Gastroesophageal sphincter (tissue), 3 donors: ENCODE data around the gene SAMMSON.

ENCODE experiments used
- EP300 ChIP-seq: sonication (generic); formaldehyde crosslinking; IDR thresholded peaks from one replicate; pipeline ENCODE4 v1.6.1; 2017; ENCODE audit warnings: antibody characterized with exemption, mild to moderate bottlenecking
- POLR2A ChIP-seq, 2 donors: fragments of 450-650 bp; IDR thresholded peaks; one replicate each; pipeline ENCODE4 v1.6.1; 2017; ENCODE audit warnings: antibody characterized with exemption in 2 of 2, mild to moderate bottlenecking in 2 of 2, moderate library complexity in 1 of 2
- TF ChIP-seq, protein P1 (sequence below), 4 experiments: fragments of 200-600 bp in 2 of 4; fragments of 450-650 bp in 2 of 4; sonication (generic) in 1 of 4; IDR thresholded peaks; one replicate each; pipeline ENCODE4 v1.5.1; 2017 to 2019; ENCODE audit warnings: antibody characterized with exemption in 4 of 4, mild to moderate bottlenecking in 2 of 4, moderate library complexity in 2 of 4

DNA sequence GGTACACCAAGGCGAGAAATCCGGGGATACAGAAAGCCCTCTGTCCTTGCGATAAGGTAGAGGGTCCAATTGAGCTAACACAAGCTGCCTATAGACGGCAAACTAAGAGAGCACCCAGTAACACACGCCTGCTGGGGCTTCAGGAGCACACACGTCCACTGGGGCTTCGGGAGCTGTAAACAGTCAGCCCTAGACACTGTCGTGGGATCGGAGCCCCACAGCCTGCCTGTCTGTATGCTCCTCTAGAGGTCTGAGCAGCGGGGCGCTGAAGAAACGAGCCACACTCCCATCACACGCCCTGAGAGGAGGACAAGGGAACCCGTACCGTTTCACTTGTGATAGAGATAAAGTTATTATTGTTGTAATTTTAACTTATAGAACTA lies 486 bp downstream of the SAMMSON start:
- TF ChIP-seq, protein P1, sequence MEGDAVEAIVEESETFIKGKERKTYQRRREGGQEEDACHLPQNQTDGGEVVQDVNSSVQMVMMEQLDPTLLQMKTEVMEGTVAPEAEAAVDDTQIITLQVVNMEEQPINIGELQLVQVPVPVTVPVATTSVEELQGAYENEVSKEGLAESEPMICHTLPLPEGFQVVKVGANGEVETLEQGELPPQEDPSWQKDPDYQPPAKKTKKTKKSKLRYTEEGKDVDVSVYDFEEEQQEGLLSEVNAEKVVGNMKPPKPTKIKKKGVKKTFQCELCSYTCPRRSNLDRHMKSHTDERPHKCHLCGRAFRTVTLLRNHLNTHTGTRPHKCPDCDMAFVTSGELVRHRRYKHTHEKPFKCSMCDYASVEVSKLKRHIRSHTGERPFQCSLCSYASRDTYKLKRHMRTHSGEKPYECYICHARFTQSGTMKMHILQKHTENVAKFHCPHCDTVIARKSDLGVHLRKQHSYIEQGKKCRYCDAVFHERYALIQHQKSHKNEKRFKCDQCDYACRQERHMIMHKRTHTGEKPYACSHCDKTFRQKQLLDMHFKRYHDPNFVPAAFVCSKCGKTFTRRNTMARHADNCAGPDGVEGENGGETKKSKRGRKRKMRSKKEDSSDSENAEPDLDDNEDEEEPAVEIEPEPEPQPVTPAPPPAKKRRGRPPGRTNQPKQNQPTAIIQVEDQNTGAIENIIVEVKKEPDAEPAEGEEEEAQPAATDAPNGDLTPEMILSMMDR (IDR thresholded peaks at IDR 0.05), result no peak
- TF ChIP-seq EP300 (no peak), POLR2A (IDR thresholded peaks at IDR 0.05) (no peak)
